Measurements from ENCODE around the gene FAXDC2.

DNA sequence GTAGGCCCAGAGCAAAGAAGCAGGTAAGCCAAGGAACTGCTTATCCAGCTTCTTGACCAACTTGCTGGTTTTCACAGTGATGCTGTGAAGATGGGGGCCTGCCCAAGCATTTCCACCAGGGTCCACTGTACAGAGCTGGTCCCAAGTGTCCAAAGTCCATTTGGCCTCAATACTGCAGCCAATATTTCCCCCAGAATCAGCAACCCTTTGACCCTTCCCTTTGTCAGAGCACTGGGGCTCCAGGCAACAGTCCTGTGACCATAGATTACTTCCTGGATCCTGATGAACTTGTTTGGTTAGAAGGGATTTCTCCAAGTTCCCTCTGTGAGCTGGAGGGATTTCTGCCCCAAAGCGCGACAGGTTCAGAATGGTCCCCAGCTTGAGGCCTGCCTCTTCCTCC is 26.3 kb downstream of the FAXDC2 start:
- no peak for TF ChIP-seq CTCF (conservative IDR thresholded peaks at IDR 0.05; ENCODE audit: low read length)
- no peak for TF ChIP-seq EZH2phosphoT487 (IDR thresholded peaks at IDR 0.05; ENCODE audit: borderline replicate concordance, low read depth, low read length)

Data from OCI-LY7 (cell line).